B cell (primary cell): ENCODE results near the gene SPPL3. TPM values are rescaled to one million over a fixed set of nuclear protein-coding genes. Genes with fewer than 3 reads are reported as not detected.

Experiments used
- ATAC-seq: fragments of 200-7000 bp; cut with Tn5 transposase; one replicate; pipeline ENCODE4 v1.10.0; 2021; ENCODE audit warnings: low read depth, mild to moderate bottlenecking, moderate number of reproducible peaks, moderate library complexity
- CTCF ChIA-PET: fragments of 350-600 bp; sonication (Branson Sonifier 250); formaldehyde crosslinking; loops from one replicate; lab custom pipeline; 2021; ENCODE audit warnings: antibody characterized with exemption, inconsistent platforms; lab: Charles Lee
- POLR2A ChIA-PET: fragments of 350-600 bp; sonication (Branson Sonifier 250); formaldehyde crosslinking; loops from one replicate; lab custom pipeline; 2021; ENCODE audit warnings: antibody characterized with exemption; lab: Charles Lee
- DNase-seq: peaks from one replicate; pipeline ENCODE4 v3.0.0; 2013
- H2AFZ ChIP-seq: 2 replicates; pipeline ENCODE4 v1.6.1; 2012; ENCODE audit warnings: mild to moderate bottlenecking, low read depth, low read length; ENCODE audit not compliant: insufficient read depth, poor library complexity, severe bottlenecking
- H3K27ac ChIP-seq, 2 donors: 1 replicate in 1 of 2; 2 replicates in 1 of 2; pipeline ENCODE4 v1.5.1; 2012 to 2013; ENCODE audit warnings: low read length in 2 of 2, mild to moderate bottlenecking in 2 of 2, moderate library complexity in 1 of 2
- H3K27me3 ChIP-seq, 4 experiments: fragments of 200-600 bp in 1 of 4; sonication (generic) in 1 of 4; replicated peaks in 1 of 4; 1 replicate in 2 of 4; 2 replicates in 2 of 4; pipeline versions ENCODE4 v1.6.1 to v1.7.0; 2013 to 2016; ENCODE audit warnings: low read length in 3 of 4, mild to moderate bottlenecking in 2 of 4, mixed read lengths in 1 of 4, moderate library complexity in 1 of 4; ENCODE audit not compliant: insufficient read depth in 4 of 4, control insufficient read depth in 3 of 4; ENCODE audit errors: control extremely low read depth in 1 of 4
- H3K36me3 ChIP-seq, 2 experiments: replicated peaks in 1 of 2; 1 replicate in 1 of 2; 2 replicates in 1 of 2; pipeline versions ENCODE4 v1.6.1 to v1.7.1; 2013; ENCODE audit warnings: low read length in 1 of 2; ENCODE audit not compliant: insufficient read depth in 2 of 2, control insufficient read depth in 1 of 2; ENCODE audit errors: control extremely low read depth in 1 of 2, extremely low read depth in 1 of 2
- H3K4me1 ChIP-seq, 2 donors: fragments of 200-600 bp in 1 of 2; sonication (generic) in 1 of 2; 1 replicate in 1 of 2; 2 replicates in 1 of 2; pipeline versions ENCODE4 v1.5.1 to v1.6.1; 2013 to 2017; ENCODE audit warnings: low read length in 2 of 2; ENCODE audit not compliant: control insufficient read depth in 2 of 2, insufficient read depth in 2 of 2
- H3K4me2 ChIP-seq: replicated peaks from 2 replicates; pipeline ENCODE3; 2012; ENCODE audit warnings: mild to moderate bottlenecking, low read depth, low read length; ENCODE audit not compliant: poor library complexity, severe bottlenecking
- H3K4me3 ChIP-seq, 5 experiments: fragments of 200-600 bp in 1 of 5; sonication (generic) in 1 of 5; 1 replicate in 3 of 5; 2 replicates in 2 of 5; pipeline versions ENCODE4 v1.5.1 to v1.7.0; 2011 to 2016; ENCODE audit warnings: low read length in 4 of 5, mild to moderate bottlenecking in 4 of 5, low read depth in 2 of 5, control low read depth in 1 of 5, moderate library complexity in 1 of 5; ENCODE audit not compliant: insufficient read depth in 1 of 5; ENCODE audit errors: control extremely low read depth in 1 of 5, extremely low read depth in 1 of 5
- H3K79me2 ChIP-seq: fragments of 200-600 bp; sonication (generic); one replicate; pipeline ENCODE4 v1.6.0; 2016; ENCODE audit warnings: low read length; ENCODE audit not compliant: control insufficient read depth, insufficient read depth
- H3K9ac ChIP-seq: fragments of 200-600 bp; sonication (generic); 2 replicates; pipeline ENCODE4 v1.6.1; 2017; ENCODE audit warnings: mild to moderate bottlenecking, low read length, moderate library complexity
- H3K9me3 ChIP-seq, 3 donors: one replicate each; pipeline versions ENCODE4 v1.6.1 to v1.7.1; 2013; ENCODE audit warnings: low read length in 2 of 3; ENCODE audit not compliant: control insufficient read depth in 2 of 3, insufficient read depth in 1 of 3; ENCODE audit errors: control extremely low read depth in 1 of 3
- H4K20me1 ChIP-seq: 2 replicates; pipeline ENCODE4 v1.6.0; 2012; ENCODE audit warnings: mild to moderate bottlenecking, low read length; ENCODE audit not compliant: insufficient read depth, control insufficient read depth, poor library complexity, severe bottlenecking
- H3K27ac Mint-ChIP-seq: one replicate; pipeline ENCODE4 v1.8.0; 2021; ENCODE audit warnings: mixed read lengths
- H3K27me3 Mint-ChIP-seq: one replicate; pipeline ENCODE4 v1.8.0; 2021; ENCODE audit warnings: mixed read lengths
- H3K4me1 Mint-ChIP-seq: one replicate; pipeline ENCODE4 v1.8.0; 2021; ENCODE audit warnings: mixed read lengths
- H3K4me3 Mint-ChIP-seq: one replicate; pipeline ENCODE4 v1.8.0; 2021; ENCODE audit warnings: mixed read lengths
- H3K9me3 Mint-ChIP-seq: one replicate; pipeline ENCODE4 v1.8.0; 2022; ENCODE audit warnings: mixed read lengths; ENCODE audit not compliant: insufficient read depth
- EZH2 ChIP-seq: IDR thresholded peaks from 2 replicates; pipeline ENCODE4 v1.6.1; 2012; ENCODE audit warnings: borderline replicate concordance, low read depth, mild to moderate bottlenecking, moderate library complexity, low read length; ENCODE audit not compliant: insufficient read depth, poor library complexity, severe bottlenecking
- WGBS: methylation state at CpG from one replicate; pipeline ENCODE4 v1.1.5; 2013; ENCODE audit warnings: missing lambda C conversion rate; ENCODE audit not compliant: insufficient coverage; 5-methylcytosine and 5-hydroxymethylcytosine counted together
- intact Hi-C: fragments of 100-400 bp; cut with micrococcal nuclease; formaldehyde crosslinking; loops from one replicate; pipeline ENCODE4 v1.10.0; 2022
- polyA plus RNA-seq: library from polyadenylated mRNA; depleted of rRNA; stranded (reverse); fragments of >200 nt; gene quantifications from 2 replicates; pipeline ENCODE4 v1.2.3, GENCODE V29; 2012
- total RNA-seq, 2 donors: library from RNA; stranded (reverse); fragments of 120-200 nt in 1 of 2; gene quantifications; 1 replicate in 1 of 2; 2 replicates in 1 of 2; pipeline versions ENCODE4 v1.2.3 to v1.2.4, GENCODE V29; 2013 to 2022
- TF ChIP-seq, protein P1 (sequence below): fragments of 200-600 bp; IDR thresholded peaks from one replicate; pipeline ENCODE4 v1.8.0; 2022; ENCODE audit warnings: antibody characterized with exemption, mild to moderate bottlenecking

The SPPL3 gene
- total and polyA plus RNA-seq, 2 donors (not counting 1 experiment from before 2014, with no cell fraction given): 12.3 to 43.6 TPM

GRCh38 chr12:120757226-120757742, 146.9 kb downstream of the SPPL3 start:
- peaks cover 2% of the 10 kb centered on the region for H3K4me1 Mint-ChIP-seq
- H3K27me3 ChIP-seq: no peaks in the 10 kb centered on the region
- intact Hi-C loops: no loop called here
- no peaks in the 10 kb centered on the region for H3K27me3 Mint-ChIP-seq
- H3K4me2 ChIP-seq: no peak overlapping the region
- no peaks in the 10 kb centered on the region for H3K4me1 ChIP-seq
- TF ChIP-seq EZH2: no peak
- TF ChIP-seq, protein P1, sequence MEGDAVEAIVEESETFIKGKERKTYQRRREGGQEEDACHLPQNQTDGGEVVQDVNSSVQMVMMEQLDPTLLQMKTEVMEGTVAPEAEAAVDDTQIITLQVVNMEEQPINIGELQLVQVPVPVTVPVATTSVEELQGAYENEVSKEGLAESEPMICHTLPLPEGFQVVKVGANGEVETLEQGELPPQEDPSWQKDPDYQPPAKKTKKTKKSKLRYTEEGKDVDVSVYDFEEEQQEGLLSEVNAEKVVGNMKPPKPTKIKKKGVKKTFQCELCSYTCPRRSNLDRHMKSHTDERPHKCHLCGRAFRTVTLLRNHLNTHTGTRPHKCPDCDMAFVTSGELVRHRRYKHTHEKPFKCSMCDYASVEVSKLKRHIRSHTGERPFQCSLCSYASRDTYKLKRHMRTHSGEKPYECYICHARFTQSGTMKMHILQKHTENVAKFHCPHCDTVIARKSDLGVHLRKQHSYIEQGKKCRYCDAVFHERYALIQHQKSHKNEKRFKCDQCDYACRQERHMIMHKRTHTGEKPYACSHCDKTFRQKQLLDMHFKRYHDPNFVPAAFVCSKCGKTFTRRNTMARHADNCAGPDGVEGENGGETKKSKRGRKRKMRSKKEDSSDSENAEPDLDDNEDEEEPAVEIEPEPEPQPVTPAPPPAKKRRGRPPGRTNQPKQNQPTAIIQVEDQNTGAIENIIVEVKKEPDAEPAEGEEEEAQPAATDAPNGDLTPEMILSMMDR: no peak
- H3K4me3 Mint-ChIP-seq: no peak overlapping the region
- no peak overlapping the region for H3K27ac ChIP-seq
- POLR2A ChIA-PET: no interaction called here
- H3K9ac ChIP-seq: no peak overlapping the region
- peaks cover 0 to 14% (median 13%) of the 10 kb centered on the region in 3 donors for H3K9me3 ChIP-seq
- no peak overlapping the region for H2AFZ ChIP-seq
- 100% methylated on average over 3 of the region's 4 CpGs for WGBS
- H3K36me3 ChIP-seq: peaks cover 0 to 3% of the 10 kb centered on the region in 2 experiments
- ATAC-seq (no peak), DNase-seq (no peak)
- H3K79me2 ChIP-seq: no peaks in the 10 kb centered on the region
- no peak overlapping the region for H3K4me3 ChIP-seq
- no peak overlapping the region for H3K27ac Mint-ChIP-seq
- H4K20me1 ChIP-seq: no peaks in the 10 kb centered on the region
- CTCF ChIA-PET: interaction anchor here (1.3 kb wide), 2 partner anchors 214 to 215 kb away, joined by 3 read pairs; no protein-coding TSS in a partner anchor
- H3K9me3 Mint-ChIP-seq: peaks cover 5% of the 10 kb centered on the region

- Histone ChIP-seq H3K9me3 (peaks cover 0 to 14% (median 13%) of the 10 kb centered on the region in 3 donors), H3K36me3 (no peaks in the 10 kb centered on the region), H3K79me2 (no peaks in the 10 kb centered on the region), H3K4me3 (no peak overlapping the region), H3K4me1 (no peaks in the 10 kb centered on the region), H3K9ac (no peak overlapping the region), H3K27ac (no peak overlapping the region), H3K4me2 (no peak overlapping the region), H4K20me1 (no peaks in the 10 kb centered on the region), H2AFZ (no peak overlapping the region), H3K27me3 (peaks cover 0 to 2% (median 0%) of the 10 kb centered on the region in 4 experiments)
- H3K4me3 Mint-ChIP-seq: no peak overlapping the region
- POLR2A ChIA-PET: no interaction called here
- peaks cover 5% of the 10 kb centered on the region for H3K27me3 Mint-ChIP-seq
- no peak overlapping the region for H3K27ac Mint-ChIP-seq
- peaks cover 5% of the 10 kb centered on the region for H3K9me3 Mint-ChIP-seq
- H3K4me1 Mint-ChIP-seq: peaks cover 2% of the 10 kb centered on the region
- DNase-seq (no peak), ATAC-seq (no peak)
- TF ChIP-seq, protein P1: no peak
- no peak for TF ChIP-seq EZH2
- intact Hi-C loops: no loop called here
- CTCF ChIA-PET: no interaction called here
Measured at GRCh38 chr12:120755269-120755668, 148.9 kb downstream of the SPPL3 start.
